H1 (cell line): ENCODE measurements around the gene TCEAL1. TPM values are rescaled to one million over a fixed set of nuclear protein-coding genes. Genes with fewer than 3 reads are reported as not detected.

Experiments
- CTCF ChIA-PET: fragments of 300-600 bp; sonication (Branson Sonifier 250); formaldehyde crosslinking; loops from one replicate; lab custom pipeline; 2021; ENCODE audit not compliant: partially characterized antibody; lab: Charles Lee
- POLR2A ChIA-PET: fragments of 300-600 bp; sonication (Branson Sonifier 250); formaldehyde crosslinking; loops from one replicate; lab custom pipeline; 2021; ENCODE audit warnings: inconsistent platforms; ENCODE audit not compliant: partially characterized antibody; lab: Charles Lee
- DNase-seq, 2 experiments: peaks; one replicate each; pipeline versions ENCODE4 v3.0.0 to v3.0.0-alpha.2; 2010 to 2022; ENCODE audit warnings: low spot score in 2 of 2, low read depth in 1 of 2, mixed read lengths in 1 of 2
- FAIRE-seq: peaks from 2 replicates; lab custom pipeline; 2011; peaks lifted over from hg19 to GRCh38; lab: Jason Lieb, UNC
- H2AFZ ChIP-seq: 2 replicates; pipeline ENCODE4 v1.8.1; 2012; ENCODE audit warnings: low read length, inconsistent platforms
- H2AK5ac ChIP-seq: 2 replicates; pipeline ENCODE4 v1.6.1; 2013; ENCODE audit warnings: low read depth, low read length
- H2BK120ac ChIP-seq: replicated peaks from 2 replicates; pipeline ENCODE3; 2013; ENCODE audit warnings: low read depth, low read length, inconsistent platforms
- H2BK12ac ChIP-seq: 2 replicates; pipeline ENCODE4 v1.6.1; 2013; ENCODE audit warnings: low read depth, low read length
- H2BK15ac ChIP-seq: 2 replicates; pipeline ENCODE4 v1.6.1; 2013; ENCODE audit warnings: low read length
- H2BK20ac ChIP-seq: 2 replicates; pipeline ENCODE4 v1.6.1; 2013; ENCODE audit warnings: low read length
- H2BK5ac ChIP-seq: 2 replicates; pipeline ENCODE4 v1.6.1; 2013; ENCODE audit warnings: low read depth, low read length
- H3K14ac ChIP-seq: 2 replicates; pipeline ENCODE4 v1.6.1; 2013; ENCODE audit warnings: inconsistent platforms; ENCODE audit not compliant: insufficient read length
- H3K18ac ChIP-seq: 2 replicates; pipeline ENCODE4 v1.6.1; 2013; ENCODE audit warnings: low read length; ENCODE audit errors: extremely low read depth
- H3K23ac ChIP-seq: 2 replicates; pipeline ENCODE4 v1.6.1; 2013; ENCODE audit warnings: inconsistent platforms; ENCODE audit not compliant: insufficient read length
- H3K23me2 ChIP-seq: 2 replicates; pipeline ENCODE4 v1.6.1; 2013; ENCODE audit warnings: low read depth, low read length
- H3K27ac ChIP-seq: 2 replicates; pipeline ENCODE4 v1.6.1; 2011; ENCODE audit warnings: low read depth, low read length, inconsistent platforms
- H3K27me3 ChIP-seq, 4 experiments: replicated peaks in 1 of 4; 1 replicate in 1 of 4; 2 replicates in 3 of 4; pipeline versions ENCODE4 v1.6.1 to v1.8.1; 2011 to 2013; ENCODE audit warnings: low read length in 3 of 4, mild to moderate bottlenecking in 3 of 4, inconsistent platforms in 2 of 4, mixed read lengths in 2 of 4, moderate library complexity in 1 of 4; ENCODE audit not compliant: control insufficient read depth in 3 of 4, insufficient read depth in 3 of 4; ENCODE audit errors: extremely low read depth in 1 of 4
- H3K36me3 ChIP-seq, 4 experiments: 2 replicates each; pipeline versions ENCODE4 v1.6.1 to v1.8.1; 2011 to 2013; ENCODE audit warnings: mild to moderate bottlenecking in 4 of 4, low read length in 3 of 4, moderate library complexity in 2 of 4, control low read depth in 1 of 4, inconsistent platforms in 1 of 4; ENCODE audit not compliant: insufficient read depth in 4 of 4, control insufficient read depth in 2 of 4
- H3K4ac ChIP-seq: replicated peaks from 2 replicates; pipeline ENCODE3; 2013; ENCODE audit warnings: low read length, low read depth, mixed read lengths, inconsistent platforms; ENCODE audit not compliant: insufficient read length
- H3K4me1 ChIP-seq, 4 experiments: replicated peaks in 1 of 4; 1 replicate in 1 of 4; 2 replicates in 3 of 4; pipeline versions ENCODE4 v1.6.1 to v1.8.1; 2011 to 2013; ENCODE audit warnings: low read length in 3 of 4, inconsistent platforms in 2 of 4, mixed read lengths in 1 of 4; ENCODE audit not compliant: insufficient read depth in 4 of 4, control insufficient read depth in 3 of 4
- H3K4me2 ChIP-seq, 2 experiments: 2 replicates each; pipeline versions ENCODE4 v1.6.1 to v1.8.1; 2011 to 2013; ENCODE audit warnings: low read depth in 2 of 2, low read length in 2 of 2, control low read depth in 1 of 2, inconsistent platforms in 1 of 2, mild to moderate bottlenecking in 1 of 2; ENCODE audit not compliant: insufficient read depth in 1 of 2
- H3K4me3 ChIP-seq, 4 experiments: fragments of 200-600, 300-600 bp in 1 of 4; sonication (generic), shearing (Covaris generic), sonication (Bioruptor Twin) in 1 of 4; 2 replicates each; pipeline versions ENCODE4 v1.5.1 to v1.8.1; 2011 to 2016; ENCODE audit warnings: low read length in 4 of 4, low read depth in 3 of 4, control low read depth in 2 of 4, inconsistent platforms in 2 of 4, mild to moderate bottlenecking in 2 of 4, mixed read lengths in 1 of 4, moderate library complexity in 1 of 4; ENCODE audit not compliant: insufficient read depth in 2 of 4; ENCODE audit errors: extremely low read depth in 1 of 4
- H3K56ac ChIP-seq: replicated peaks from 2 replicates; pipeline ENCODE3; 2013; ENCODE audit warnings: low read depth, mild to moderate bottlenecking, mixed read lengths, low read length, inconsistent platforms; ENCODE audit not compliant: insufficient read length
- H3K79me1 ChIP-seq: 2 replicates; pipeline ENCODE4 v1.6.1; 2013; ENCODE audit warnings: low read depth, low read length, control low read depth
- H3K79me2 ChIP-seq, 2 experiments: 2 replicates each; pipeline versions ENCODE4 v1.6.1 to v1.8.1; 2012 to 2013; ENCODE audit warnings: low read length in 2 of 2, mild to moderate bottlenecking in 2 of 2, inconsistent platforms in 1 of 2; ENCODE audit not compliant: insufficient read depth in 2 of 2, control insufficient read depth in 1 of 2
- H3K9ac ChIP-seq, 4 experiments: replicated peaks in 1 of 4; 1 replicate in 1 of 4; 2 replicates in 3 of 4; pipeline versions ENCODE4 v1.6.1 to v1.8.1; 2011 to 2013; ENCODE audit warnings: low read depth in 3 of 4, low read length in 3 of 4, control low read depth in 2 of 4, mild to moderate bottlenecking in 2 of 4, moderate library complexity in 2 of 4, inconsistent platforms in 1 of 4; ENCODE audit errors: extremely low read depth in 1 of 4
- H3K9me3 ChIP-seq, 2 experiments: 2 replicates each; pipeline versions ENCODE4 v1.6.1 to v1.8.1; 2012 to 2013; ENCODE audit warnings: mild to moderate bottlenecking in 2 of 2, moderate library complexity in 2 of 2, control low read depth in 1 of 2, inconsistent platforms in 1 of 2, low read depth in 1 of 2, low read length in 1 of 2, mixed read lengths in 1 of 2; ENCODE audit not compliant: insufficient read depth in 2 of 2
- H4K20me1 ChIP-seq, 2 experiments: replicated peaks in 1 of 2; 2 replicates each; pipeline versions ENCODE3 to v1.8.1; 2011 to 2013; ENCODE audit warnings: inconsistent platforms in 2 of 2, low read length in 2 of 2, mild to moderate bottlenecking in 1 of 2; ENCODE audit not compliant: insufficient read depth in 2 of 2, control insufficient read depth in 1 of 2
- H4K5ac ChIP-seq: 2 replicates; pipeline ENCODE4 v1.6.1; 2013; ENCODE audit warnings: low read length, low read depth, mixed read lengths, inconsistent platforms; ENCODE audit not compliant: insufficient read length
- H4K8ac ChIP-seq: 2 replicates; pipeline ENCODE4 v1.8.0; 2013; ENCODE audit warnings: mild to moderate bottlenecking, moderate library complexity, low read length, inconsistent platforms; ENCODE audit not compliant: insufficient read depth; ENCODE audit errors: extremely low read depth
- H4K91ac ChIP-seq: replicated peaks from 2 replicates; pipeline ENCODE3; 2013; ENCODE audit warnings: low read length, mixed read lengths, inconsistent platforms; ENCODE audit not compliant: insufficient read length
- ASH2L ChIP-seq: fragments of 200-600, 300-600 bp; sonication (generic); IDR thresholded peaks from one replicate; pipeline ENCODE4 v1.7.1; 2017; ENCODE audit warnings: low read length
- GABPA ChIP-seq: IDR thresholded peaks from 2 replicates; pipeline ENCODE4 v1.6.1; 2011; ENCODE audit warnings: mild to moderate bottlenecking, low read length, moderate library complexity, borderline replicate concordance; ENCODE audit not compliant: insufficient read depth
- KDM1A ChIP-seq: fragments of 200-600, 300-600 bp; sonication (generic); IDR thresholded peaks from 2 replicates; pipeline ENCODE4 v1.7.1; 2016; ENCODE audit warnings: mild to moderate bottlenecking, low read length, borderline replicate concordance
- PHF8 ChIP-seq: fragments of 200-600 bp; sonication (generic); conservative IDR thresholded peaks from 2 replicates; pipeline ENCODE4 v1.7.1; 2012; ENCODE audit warnings: low read depth, mild to moderate bottlenecking, inconsistent platforms, low read length, moderate library complexity
- RFX5 ChIP-seq: IDR thresholded peaks from 2 replicates; pipeline ENCODE4 v1.6.1; 2011; ENCODE audit warnings: low read depth, low read length, improper control_type of control experiment, borderline replicate concordance
- SP2 ChIP-seq: IDR thresholded peaks from 2 replicates; pipeline ENCODE4 v1.6.1; 2012; ENCODE audit warnings: mild to moderate bottlenecking, low read length, inconsistent platforms
- WGBS, 2 experiments: shearing (Covaris generic) in 1 of 2; methylation state at CpG; one replicate each; pipeline versions ENCODE4 v1.1.6 to v1.1.7; 2013 to 2015; ENCODE audit warnings: low lambda C conversion rate in 2 of 2, mixed read lengths in 2 of 2, inconsistent platforms in 1 of 2, low coverage in 1 of 2, missing lambda C conversion rate in 1 of 2; ENCODE audit not compliant: insufficient replicate concordance in 2 of 2, insufficient coverage in 1 of 2, insufficient read length in 1 of 2; ENCODE audit errors: extremely low coverage in 1 of 2, missing lambda C conversion rate in 1 of 2; 5-methylcytosine and 5-hydroxymethylcytosine counted together
- polyA plus RNA-seq, 7 experiments: library from polyadenylated mRNA; depleted of rRNA in 3 of 7; stranded (reverse) in 5 of 7; unstranded in 2 of 7; fragments of >200 nt in 5 of 7; fragments of 200-250 nt in 2 of 7; gene quantifications; 1 replicate in 5 of 7; 2 replicates in 1 of 7; 4 replicates in 1 of 7; pipeline versions ENCODE4 v1.2.1 to v1.2.3, GENCODE V29; 2011 to 2013; ENCODE audit warnings: missing spikeins in 2 of 7, mixed read lengths in 2 of 7
- total RNA-seq: library from RNA; stranded (reverse); fragmentation: NEBNext Ultra II Directional; extraction: Animal tissue kit (Norgen Biotek cat#: 25700); gene quantifications from 2 replicates; pipeline ENCODE4 v1.2.1, GENCODE V29; 2021
- TF ChIP-seq, protein P1 (sequence below): IDR thresholded peaks from 2 replicates; pipeline ENCODE4 v1.6.1; 2011; ENCODE audit warnings: low read depth, mild to moderate bottlenecking, low read length; ENCODE audit not compliant: insufficient read depth
- TF ChIP-seq, protein P2 (sequence below): IDR thresholded peaks from 2 replicates; pipeline ENCODE4 v1.6.1; 2012; ENCODE audit warnings: inconsistent platforms

Gene TCEAL1
- total and polyA plus RNA-seq, 2 of the 8 experiments (the other 6 are each of a cell fraction or from before 2014, with no cell fraction given): 3.9 to 4.1 TPM

- no peak for TF ChIP-seq ASH2L
- TF ChIP-seq, protein P1, sequence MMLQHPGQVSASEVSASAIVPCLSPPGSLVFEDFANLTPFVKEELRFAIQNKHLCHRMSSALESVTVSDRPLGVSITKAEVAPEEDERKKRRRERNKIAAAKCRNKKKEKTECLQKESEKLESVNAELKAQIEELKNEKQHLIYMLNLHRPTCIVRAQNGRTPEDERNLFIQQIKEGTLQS: no peak
- TF ChIP-seq GABPA: no peak
- no peak for TF ChIP-seq PHF8
- TF ChIP-seq RFX5: no peak
- TF ChIP-seq KDM1A: no peak
- TF ChIP-seq, protein P2, sequence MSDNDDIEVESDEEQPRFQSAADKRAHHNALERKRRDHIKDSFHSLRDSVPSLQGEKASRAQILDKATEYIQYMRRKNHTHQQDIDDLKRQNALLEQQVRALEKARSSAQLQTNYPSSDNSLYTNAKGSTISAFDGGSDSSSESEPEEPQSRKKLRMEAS: no peak
- no peak for TF ChIP-seq SP2
- no peaks in the 10 kb centered on the region for H3K9me3 ChIP-seq
- no peak overlapping the region for H4K91ac ChIP-seq
- no peak overlapping the region for H3K23ac ChIP-seq
- H3K27me3 ChIP-seq: no peaks in the 10 kb centered on the region
- H4K5ac ChIP-seq: no peak overlapping the region
- FAIRE-seq (no peak), DNase-seq (no peak)
- peak overlapping the region; percentile 44 to 92 (median 70); a peak in 7 of 8 replicates for H3K4me3 ChIP-seq
- no peak overlapping the region for H3K14ac ChIP-seq
- WGBS, 2 experiments: 35% methylated on average over 6 of the region's 6 CpGs; no CpG with 5 or more reads in 1 of the 2 experiments
- no peaks in the 10 kb centered on the region for H3K4me1 ChIP-seq
- H3K18ac ChIP-seq: no peak overlapping the region
- H2AK5ac ChIP-seq: no peak overlapping the region
- no peak overlapping the region for H3K4ac ChIP-seq
- H3K27ac ChIP-seq: no peak overlapping the region
- H2BK20ac ChIP-seq: no peak overlapping the region
- no peaks in the 10 kb centered on the region for H4K20me1 ChIP-seq
- H3K79me1 ChIP-seq: no peaks in the 10 kb centered on the region
- POLR2A ChIA-PET: interaction anchor here (0.8 to 1.7 kb wide), 4 partner anchors 10 to 37 kb away, joined by 3 to 7 read pairs (median 3); no protein-coding TSS in a partner anchor
- peak overlapping the region in 2 of 4 experiments; percentile 22 to 39; a peak in 3 of 7 replicates for H3K9ac ChIP-seq
- no peak overlapping the region for H2BK12ac ChIP-seq
- no peak overlapping the region for H4K8ac ChIP-seq
- H2AFZ ChIP-seq: peak overlapping the region; percentile 92; the same call in 1 of the 2 replicates
- H2BK5ac ChIP-seq: no peak overlapping the region
- CTCF ChIA-PET: interaction anchor here (0.8 to 1.9 kb wide), 10 partner anchors 13 to 143 kb away, joined by 3 to 8 read pairs (median 5); no protein-coding TSS in a partner anchor
- no peak overlapping the region for H2BK120ac ChIP-seq
- peak overlapping the region; percentile 66 to 92 for H3K4me2 ChIP-seq
- H2BK15ac ChIP-seq: no peak overlapping the region
- 0 out of 2 replicates have a peak, but pooled peaks cover 5% of the 10 kb centered on the region for H3K23me2 ChIP-seq
- no peaks in the 10 kb centered on the region for H3K79me2 ChIP-seq
- no peaks in the 10 kb centered on the region for H3K36me3 ChIP-seq
- H3K56ac ChIP-seq: no peak overlapping the region
These were observed 1.4 kb downstream of the TCEAL1 start for GRCh38 chrX:103630171-103630511.
